HUES6 (cell line): ENCODE measurements around the gene LCLAT1.
"Not testable (repeated sequence)": the region's sequence is repeated elsewhere in the genome, so short reads cannot be mapped to it uniquely, and the experiment has no call there.

ENCODE experiments used
- H3K27ac ChIP-seq: 2 replicates; pipeline ENCODE4 v1.7.0; 2013; ENCODE audit warnings: low read depth, mild to moderate bottlenecking, low read length, inconsistent platforms
- H3K27me3 ChIP-seq: 2 replicates; pipeline ENCODE4 v1.6.1; 2013; ENCODE audit warnings: low read length; ENCODE audit not compliant: control insufficient read depth, insufficient read depth
- H3K36me3 ChIP-seq: 2 replicates; pipeline ENCODE4 v1.6.1; 2013; ENCODE audit warnings: low read length; ENCODE audit not compliant: control insufficient read depth, insufficient read depth
- H3K4me1 ChIP-seq: 2 replicates; pipeline ENCODE4 v1.6.1; 2013; ENCODE audit warnings: low read length; ENCODE audit not compliant: control insufficient read depth, insufficient read depth
- H3K4me3 ChIP-seq: 2 replicates; pipeline ENCODE4 v1.5.1; 2013; ENCODE audit warnings: low read depth, low read length
- H3K9ac ChIP-seq: one replicate; pipeline ENCODE4 v1.6.1; 2013; ENCODE audit warnings: mild to moderate bottlenecking, low read length
- H3K9me3 ChIP-seq: 2 replicates; pipeline ENCODE4 v1.6.1; 2013; ENCODE audit warnings: low read depth, low read length; ENCODE audit not compliant: control insufficient read depth, insufficient read depth

LCLAT1 gene

GRCh38 chr2:30491225-30491624 lies 44.2 kb downstream of the LCLAT1 start:
- no peak overlapping the region for H3K27ac ChIP-seq
- H3K27me3 ChIP-seq = no peaks in the 10 kb centered on the region
- H3K4me3 ChIP-seq = no peak overlapping the region
- H3K9me3 ChIP-seq = peaks cover 3% of the 10 kb centered on the region; the same call in 1 of the 2 replicates
- H3K4me1 ChIP-seq = 0 out of 2 replicates have a peak, but pooled peaks cover 6% of the 10 kb centered on the region
- H3K9ac ChIP-seq = no peak overlapping the region
- H3K36me3 ChIP-seq = no peaks in the 10 kb centered on the region

- Histone ChIP-seq H3K4me1 (0 out of 2 replicates have a peak, but pooled peaks cover 6% of the 10 kb centered on the region), H3K9me3 (peaks cover 9% of the 10 kb centered on the region; the same call in 1 of the 2 replicates), H3K27me3 (no peaks in the 10 kb centered on the region), H3K9ac (no peak overlapping the region), H3K27ac (no peak overlapping the region), H3K4me3 (no peak overlapping the region), H3K36me3 (no peaks in the 10 kb centered on the region)
Measured at GRCh38 chr2:30492185-30492584, 45.1 kb downstream of the LCLAT1 start.

- H3K9me3 ChIP-seq = peaks cover 11% of the 10 kb centered on the region
- H3K36me3 ChIP-seq = no peaks in the 10 kb centered on the region
- H3K27ac ChIP-seq = no peak overlapping the region
- H3K27me3 ChIP-seq = no peaks in the 10 kb centered on the region
- no peak overlapping the region for H3K4me3 ChIP-seq
- 0 out of 2 replicates have a peak, but pooled peaks cover 6% of the 10 kb centered on the region for H3K4me1 ChIP-seq
- H3K9ac ChIP-seq = no peak overlapping the region
Measured at GRCh38 chr2:30492619-30493018, 45.6 kb downstream of the LCLAT1 start.

- Histone ChIP-seq H3K27ac (no peak overlapping the region), H3K36me3 (no peaks in the 10 kb centered on the region), H3K27me3 (no peaks in the 10 kb centered on the region), H3K4me1 (0 out of 2 replicates have a peak, but pooled peaks cover 6% of the 10 kb centered on the region), H3K9ac (no peak overlapping the region), H3K9me3 (peaks cover 19% of the 10 kb centered on the region), H3K4me3 (no peak overlapping the region)
Measured at GRCh38 chr2:30493440-30493839, 46.4 kb downstream of the LCLAT1 start.

DNA sequence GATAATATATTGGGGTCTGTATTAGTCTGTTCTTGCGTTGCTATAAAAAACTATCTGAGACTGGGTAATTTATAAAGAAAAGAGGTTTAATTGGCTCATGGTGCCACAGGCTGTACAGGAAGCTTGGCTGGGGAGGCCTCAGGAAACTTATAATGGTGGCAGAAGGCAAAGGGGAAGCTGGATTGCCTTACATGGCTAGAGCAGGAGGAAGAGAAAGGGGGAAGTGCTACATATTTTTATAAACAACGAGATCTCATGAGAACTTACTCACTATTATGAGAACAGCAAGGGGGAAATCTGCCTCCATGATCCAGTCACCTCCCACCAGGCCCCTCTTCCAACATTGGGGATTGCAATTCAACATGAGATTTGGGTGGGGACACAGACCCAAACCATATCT lies 48.9 kb downstream of the LCLAT1 start:
- not testable (repeated sequence) for H3K27me3 ChIP-seq, H3K36me3 ChIP-seq, H3K27ac ChIP-seq, H3K4me1 ChIP-seq, H3K9ac ChIP-seq, H3K4me3 ChIP-seq
- peaks cover 43% of the 10 kb centered on the region for H3K9me3 ChIP-seq

DNA sequence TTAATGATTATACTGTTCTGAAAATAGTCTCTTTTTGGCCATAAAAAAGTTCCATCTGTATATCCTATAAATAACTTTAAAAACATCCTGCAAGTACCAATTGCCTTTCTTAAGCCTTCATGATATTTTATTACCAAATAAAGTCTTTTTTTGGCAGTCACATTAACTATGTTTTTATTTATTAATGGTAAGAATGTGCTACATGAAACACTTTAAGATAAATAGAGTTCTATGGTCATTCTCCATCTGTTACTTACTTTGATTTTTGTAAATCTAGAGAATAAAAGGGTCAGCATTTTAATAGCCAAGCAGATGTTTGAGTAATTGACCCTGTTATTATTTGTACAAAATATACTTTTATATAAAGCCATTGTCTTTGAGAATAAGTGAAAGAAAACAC lies 52.6 kb downstream of the LCLAT1 start:
- no peak overlapping the region for H3K4me3 ChIP-seq
- H3K36me3 ChIP-seq = peaks cover 5% of the 10 kb centered on the region; the same call in 1 of the 2 replicates
- no peaks in the 10 kb centered on the region; the same call in 1 of the 2 replicates for H3K4me1 ChIP-seq
- no peak overlapping the region for H3K9ac ChIP-seq
- H3K9me3 ChIP-seq = peaks cover 52% of the 10 kb centered on the region
- H3K27me3 ChIP-seq = no peaks in the 10 kb centered on the region
- no peak overlapping the region for H3K27ac ChIP-seq

- H3K27ac ChIP-seq = no peak overlapping the region
- no peak overlapping the region for H3K9ac ChIP-seq
- no peaks in the 10 kb centered on the region; the same call in 1 of the 2 replicates for H3K4me1 ChIP-seq
- no peak overlapping the region for H3K4me3 ChIP-seq
- peaks cover 52% of the 10 kb centered on the region for H3K9me3 ChIP-seq
- no peaks in the 10 kb centered on the region for H3K27me3 ChIP-seq
- H3K36me3 ChIP-seq = peaks cover 5% of the 10 kb centered on the region; the same call in 1 of the 2 replicates
Measured at GRCh38 chr2:30500699-30501098, 53.7 kb downstream of the LCLAT1 start.

- H3K27me3 ChIP-seq = no peaks in the 10 kb centered on the region
Measured at GRCh38 chr2:30502310-30502709, 55.3 kb downstream of the LCLAT1 start.

DNA sequence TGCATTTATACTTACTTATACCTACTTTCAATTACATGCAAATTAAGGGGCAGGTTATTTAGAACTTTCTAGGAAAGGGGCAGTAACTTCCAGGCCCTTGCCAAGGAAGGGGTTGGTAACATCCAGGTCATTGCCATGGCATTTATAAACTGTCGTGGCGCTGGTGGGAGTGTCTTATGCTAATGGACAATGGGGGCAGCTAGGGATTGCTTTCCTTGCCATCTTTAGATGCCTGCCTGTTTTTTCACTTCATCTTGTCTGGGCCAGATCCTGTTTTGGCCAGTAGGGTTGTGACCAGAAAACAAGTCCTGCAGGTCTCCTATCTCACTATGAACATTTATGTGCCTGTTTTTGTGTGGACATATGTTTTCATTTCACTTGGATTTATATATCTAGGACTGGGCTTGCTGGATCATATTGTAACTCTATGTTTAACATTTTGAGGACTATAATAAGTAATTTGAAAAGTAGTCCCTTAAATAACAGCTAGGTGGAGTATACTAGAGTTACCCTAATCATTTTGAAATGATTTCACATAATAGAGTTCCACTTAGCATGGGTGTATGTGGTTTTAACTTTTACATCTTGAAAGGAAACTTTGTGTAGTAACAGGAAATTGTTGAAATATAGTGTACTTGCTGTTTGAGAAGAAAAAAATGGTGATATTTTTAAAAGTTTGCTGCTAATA lies 56.1 kb downstream of the LCLAT1 start:
- peaks cover 43% of the 10 kb centered on the region for H3K9me3 ChIP-seq
- H3K9ac ChIP-seq = no peak overlapping the region
- H3K27me3 ChIP-seq = no peaks in the 10 kb centered on the region
- no peak overlapping the region for H3K27ac ChIP-seq
- H3K36me3 ChIP-seq = peaks cover 5% of the 10 kb centered on the region; the same call in 1 of the 2 replicates
- H3K4me3 ChIP-seq = no peak overlapping the region
- no peaks in the 10 kb centered on the region; the same call in 1 of the 2 replicates for H3K4me1 ChIP-seq

More at GRCh38 chr2:30502310-30502709, 55.3 kb downstream of the LCLAT1 start:
- Histone ChIP-seq H3K4me1 (no peaks in the 10 kb centered on the region; the same call in 1 of the 2 replicates), H3K9ac (no peak overlapping the region), H3K27ac (no peak overlapping the region), H3K9me3 (peaks cover 43% of the 10 kb centered on the region), H3K4me3 (no peak overlapping the region), H3K36me3 (peaks cover 5% of the 10 kb centered on the region; the same call in 1 of the 2 replicates)

DNA sequence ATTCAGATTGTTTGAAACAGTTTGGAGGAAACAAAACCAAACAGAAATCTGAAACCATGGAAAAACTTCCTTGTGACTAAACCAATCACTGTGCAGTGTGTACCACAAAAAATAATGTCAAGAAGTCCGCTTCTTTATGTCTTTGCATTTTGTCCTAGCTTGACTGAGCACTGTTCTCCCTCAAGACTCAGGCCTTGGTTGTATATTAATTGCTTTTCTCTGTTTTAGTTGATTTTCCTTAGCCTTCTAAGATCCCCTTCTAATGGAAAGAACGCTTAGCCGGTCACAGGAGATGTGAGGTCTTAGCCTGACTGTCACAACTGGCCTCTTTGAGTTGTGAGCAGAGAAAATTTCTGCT lies 56.6 kb downstream of the LCLAT1 start:
- no peak overlapping the region for H3K27ac ChIP-seq
- H3K36me3 ChIP-seq = peaks cover 5% of the 10 kb centered on the region; the same call in 1 of the 2 replicates
- no peak overlapping the region for H3K9ac ChIP-seq
- H3K4me1 ChIP-seq = no peaks in the 10 kb centered on the region; the same call in 1 of the 2 replicates
- H3K27me3 ChIP-seq = no peaks in the 10 kb centered on the region
- H3K4me3 ChIP-seq = no peak overlapping the region
- peaks cover 37% of the 10 kb centered on the region for H3K9me3 ChIP-seq

DNA sequence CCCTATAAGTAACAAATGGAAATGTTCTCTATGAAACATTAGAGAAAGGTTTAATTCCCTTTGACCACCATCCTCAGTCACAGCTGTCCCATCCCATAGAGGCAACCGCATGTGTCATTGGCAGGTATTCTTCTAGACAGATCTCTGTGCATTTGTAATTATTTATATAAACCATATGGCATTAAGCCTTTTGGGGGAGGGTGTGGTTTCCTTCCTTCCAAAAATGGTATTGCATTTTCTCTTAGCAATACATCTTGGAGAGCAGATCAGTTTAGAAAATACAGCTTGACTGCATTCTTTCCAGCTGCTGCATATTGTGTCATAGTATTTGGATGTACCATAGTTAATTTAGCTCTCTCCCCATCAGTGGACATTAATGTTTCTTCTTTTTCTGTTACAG lies 57.7 kb downstream of the LCLAT1 start:
- Histone ChIP-seq H3K4me1 (peaks cover 2% of the 10 kb centered on the region), H3K4me3 (no peak overlapping the region), H3K27ac (no peak overlapping the region)

More for the DNA sequence above, 57.7 kb downstream of the LCLAT1 start:
- H3K36me3 ChIP-seq = peaks cover 5% of the 10 kb centered on the region; the same call in 1 of the 2 replicates
- no peaks in the 10 kb centered on the region for H3K27me3 ChIP-seq
- H3K9ac ChIP-seq = no peak overlapping the region
- H3K9me3 ChIP-seq = peaks cover 27% of the 10 kb centered on the region
